GM21381 (cell line): ENCODE measurements around the gene KIAA1958.
"Not testable (repeated sequence)": the region's sequence is repeated elsewhere in the genome, so short reads cannot be mapped to it uniquely, and the experiment has no call there.

Experiments used
- ATAC-seq: cut with Tn5 transposase; IDR thresholded peaks from one replicate; pipeline ENCODE4 v1.9.1; 2021; ENCODE audit warnings: mild to moderate bottlenecking, moderate library complexity; ENCODE audit not compliant: unreplicated experiment

Gene KIAA1958

GRCh38 chr9:112489876-112490666, 3.4 kb downstream of the KIAA1958 start:
- no peak for ATAC-seq

- ATAC-seq: no peak
Observed at GRCh38 chr9:112493393-112494137, 6.9 kb downstream of the KIAA1958 start.

- no peak for ATAC-seq
Observed at GRCh38 chr9:112494153-112494552, 7.5 kb downstream of the KIAA1958 start.

DNA sequence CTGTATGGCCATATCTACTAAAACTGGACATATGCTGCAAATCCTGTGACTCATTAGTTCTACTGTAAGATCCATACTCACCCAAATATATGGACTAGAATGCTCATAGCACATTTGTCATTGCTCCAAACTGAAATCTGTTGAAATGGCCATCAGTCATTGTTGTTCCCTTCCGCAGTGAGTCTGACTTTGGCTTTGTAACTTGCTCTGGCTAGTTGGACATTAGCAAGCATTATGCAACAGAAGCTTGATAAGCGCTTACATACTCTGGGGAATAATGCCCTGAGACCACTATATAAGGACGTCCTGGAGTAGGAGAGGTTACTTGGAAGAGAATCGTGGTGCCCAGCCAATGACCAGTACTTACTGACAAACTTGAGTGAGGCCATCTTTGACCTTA, 9.0 kb downstream of the KIAA1958 start:
- no peak for ATAC-seq

GRCh38 chr9:112496074-112496722, 9.6 kb downstream of the KIAA1958 start:
- ATAC-seq: no peak

- no peak for ATAC-seq
Observed at GRCh38 chr9:112500842-112501241, 14.2 kb downstream of the KIAA1958 start.

DNA sequence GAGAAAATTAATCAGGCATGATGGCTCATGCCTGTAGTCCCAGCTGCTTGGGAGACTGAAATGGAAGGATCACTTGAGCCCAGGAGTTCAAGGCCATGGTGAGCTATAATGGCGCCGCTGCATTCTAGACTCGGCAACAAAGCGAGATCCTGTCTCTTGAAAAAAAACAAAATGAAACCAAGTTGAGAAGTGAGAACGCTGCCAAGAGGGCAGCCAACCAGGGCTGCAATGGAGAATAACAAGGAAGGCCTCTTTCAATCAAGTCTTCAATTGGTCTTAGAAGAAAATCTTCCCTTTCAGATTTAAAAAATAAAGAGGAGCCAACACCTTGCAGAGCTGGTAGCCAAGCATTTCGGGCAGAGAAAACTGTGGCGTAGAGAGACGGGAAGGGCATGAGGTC, 14.7 kb downstream of the KIAA1958 start:
- ATAC-seq: no peak

DNA sequence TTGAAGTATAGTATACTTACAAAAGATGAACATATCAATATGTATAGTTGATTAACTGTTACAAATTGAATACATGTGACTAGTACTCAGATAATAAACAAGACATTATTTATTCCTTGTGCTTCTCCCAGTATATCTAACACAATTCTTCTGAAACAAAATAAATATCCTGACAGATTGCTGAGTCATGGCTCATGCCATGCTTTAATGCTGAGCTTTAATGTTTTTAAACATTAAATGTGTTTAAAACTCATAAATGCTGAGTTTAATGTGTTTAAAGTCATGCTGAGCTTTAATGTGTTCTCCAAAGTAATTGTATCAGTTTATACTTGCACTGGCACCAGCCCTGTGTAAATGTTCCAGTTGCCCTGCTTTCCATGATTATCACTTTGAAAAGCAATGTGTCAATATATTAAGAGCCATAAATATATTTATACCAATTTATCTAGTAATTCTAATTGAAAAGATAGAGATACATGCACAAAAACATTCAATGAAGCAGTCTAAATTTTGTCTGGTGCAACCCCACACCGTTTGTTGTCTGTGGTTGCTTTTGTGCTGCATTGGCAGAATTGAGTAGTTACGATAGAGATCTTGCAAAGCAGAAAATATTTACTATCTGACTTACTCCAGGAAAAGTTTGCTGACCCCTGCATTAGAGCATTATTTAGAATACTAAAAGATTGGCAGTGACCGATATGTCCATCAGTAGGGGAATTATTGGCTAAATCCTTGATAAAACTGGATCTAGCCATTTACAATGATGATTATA, 15.7 kb downstream of the KIAA1958 start:
- ATAC-seq: no peak

GRCh38 chr9:112503170-112503569, 16.5 kb downstream of the KIAA1958 start:
- ATAC-seq: no peak

DNA sequence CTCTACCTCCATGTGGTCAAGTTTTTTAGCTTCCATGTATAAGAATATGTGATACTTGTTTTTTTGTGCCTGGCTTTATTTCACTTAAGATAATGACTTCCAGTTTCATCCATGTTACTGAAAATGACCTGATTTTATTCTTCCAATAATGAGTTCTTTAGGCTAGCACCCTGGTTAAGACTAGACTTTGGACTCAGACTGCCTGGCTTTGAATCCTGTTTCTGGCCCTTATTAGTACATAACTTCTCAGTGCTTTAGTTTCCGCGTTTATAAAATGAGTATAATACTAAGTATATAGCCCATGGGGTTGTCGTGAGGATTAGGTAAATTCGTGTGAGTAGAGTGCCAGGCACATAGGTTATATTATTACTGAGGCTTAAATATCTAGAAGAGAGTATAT, 18.5 kb downstream of the KIAA1958 start:
- ATAC-seq: no peak

DNA sequence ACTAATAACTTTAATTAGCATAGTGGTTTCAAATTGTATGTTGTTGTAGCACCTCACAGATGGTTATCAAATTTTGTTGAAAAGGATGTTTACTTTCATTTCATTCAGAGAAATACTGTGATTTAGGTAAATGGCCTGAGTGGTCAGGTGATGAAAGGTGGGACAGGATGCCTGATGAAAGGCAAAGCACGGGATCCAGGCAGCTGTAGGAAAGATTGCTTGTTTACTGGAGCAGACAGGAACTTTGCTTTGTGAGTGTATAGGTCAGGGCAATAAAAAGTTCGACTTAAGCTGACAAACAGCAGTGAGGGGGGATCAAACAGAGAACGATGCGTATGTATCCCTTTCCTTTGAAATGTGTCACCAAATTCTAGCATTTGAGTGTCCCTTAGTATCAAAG, 19.0 kb downstream of the KIAA1958 start:
- ATAC-seq: no peak

GRCh38 chr9:112506571-112506970, 19.9 kb downstream of the KIAA1958 start:
- ATAC-seq: no peak

- no peak for ATAC-seq
Observed at GRCh38 chr9:112507001-112507680, 20.5 kb downstream of the KIAA1958 start.

DNA sequence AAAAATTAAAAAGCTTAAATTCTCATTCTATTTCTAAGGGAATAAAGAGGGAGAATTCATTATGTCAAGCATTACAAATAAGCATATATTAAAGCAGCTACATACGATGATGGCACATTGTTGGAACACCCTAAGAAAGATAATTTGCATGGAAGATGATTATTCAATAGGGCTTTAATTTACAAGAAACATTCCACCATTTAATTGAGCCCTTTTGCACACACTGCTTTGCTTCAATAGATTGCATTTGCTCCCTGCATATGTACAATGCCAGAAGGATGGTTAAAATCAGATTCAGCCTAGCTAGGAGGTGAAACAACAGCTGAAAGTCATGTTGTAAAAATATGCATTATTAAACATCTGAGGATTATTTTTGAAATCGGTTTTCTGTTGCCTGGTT, 21.8 kb downstream of the KIAA1958 start:
- no peak for ATAC-seq

DNA sequence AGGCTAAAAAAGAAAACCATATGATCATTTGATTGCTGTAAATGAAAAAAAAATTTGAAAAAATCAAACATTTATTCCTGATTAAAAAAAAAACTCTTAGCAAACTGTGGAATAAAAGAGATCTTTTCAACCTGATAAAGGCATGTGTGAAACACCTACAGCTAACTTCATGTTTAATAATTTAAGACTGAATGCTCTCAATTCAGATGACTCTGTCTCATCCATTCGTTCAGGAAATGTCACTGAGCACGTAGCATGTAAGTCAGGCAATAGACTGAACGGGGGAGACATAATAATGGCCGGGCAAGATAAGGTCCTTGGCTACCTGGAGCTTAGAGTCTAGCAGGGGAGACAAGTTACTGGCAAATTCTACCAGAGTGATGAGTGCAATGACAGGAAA, 25.8 kb downstream of the KIAA1958 start:
- ATAC-seq: not testable (repeated sequence)

DNA sequence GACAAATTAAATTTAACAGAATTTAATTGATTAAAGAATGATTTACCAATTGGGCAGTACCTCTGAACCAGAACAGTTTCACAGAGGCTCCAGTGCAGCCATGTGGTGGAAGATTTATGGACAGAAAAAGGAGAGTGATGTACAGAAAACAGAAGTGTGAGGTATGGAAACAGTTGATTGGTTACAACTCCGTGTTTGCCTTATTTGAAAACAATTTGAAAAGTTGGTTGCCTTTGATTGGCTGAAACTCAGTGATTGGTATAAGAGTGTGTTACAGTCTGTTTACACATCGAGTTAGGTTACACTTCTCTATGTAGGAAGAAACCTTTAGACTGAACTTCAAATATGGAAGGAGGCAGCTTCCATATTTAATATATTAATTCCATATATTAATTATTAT, 30.1 kb downstream of the KIAA1958 start:
- ATAC-seq: no peak

- no peak for ATAC-seq
Observed at GRCh38 chr9:112520069-112520468, 33.4 kb downstream of the KIAA1958 start.

- no peak for ATAC-seq
Observed at GRCh38 chr9:112520656-112521055, 34.0 kb downstream of the KIAA1958 start.

GRCh38 chr9:112526973-112527372, 40.3 kb downstream of the KIAA1958 start:
- no peak for ATAC-seq

DNA sequence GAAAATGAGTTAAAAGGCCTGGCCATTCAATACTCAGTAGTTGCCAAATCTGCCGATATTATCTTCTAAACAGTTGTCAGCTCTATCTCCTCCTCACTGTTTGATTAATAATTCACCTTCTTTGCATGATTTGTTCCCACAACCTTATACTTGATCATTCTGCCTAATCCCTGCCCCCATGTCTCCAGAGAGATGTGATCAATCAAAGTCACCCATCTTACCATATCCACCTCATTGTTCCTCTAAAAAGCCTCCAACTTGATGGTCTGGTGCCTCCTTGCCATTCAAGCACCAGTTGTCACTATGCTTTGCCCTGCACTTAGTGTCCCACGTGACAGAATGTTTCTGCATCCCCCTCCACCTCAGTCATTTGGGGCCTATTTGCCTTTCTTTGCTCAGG, 41.3 kb downstream of the KIAA1958 start:
- ATAC-seq: no peak

DNA sequence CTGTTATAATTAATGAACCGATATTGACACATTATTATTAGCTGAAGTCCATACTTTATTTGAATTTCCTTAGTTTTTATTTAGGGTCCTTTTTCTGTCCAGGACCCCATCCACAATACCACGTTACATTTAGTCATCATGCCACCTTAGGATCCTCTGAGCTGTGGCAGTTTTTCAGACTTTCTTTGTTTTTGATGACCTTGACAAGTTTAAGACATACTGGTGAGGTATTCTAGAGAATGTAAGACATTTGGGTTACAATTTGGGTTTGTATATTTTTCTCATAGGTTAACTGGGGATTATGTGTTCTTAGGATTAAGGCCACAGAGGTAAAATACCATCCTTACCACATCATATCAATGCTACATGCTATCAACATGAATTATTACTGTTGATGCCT, 42.7 kb downstream of the KIAA1958 start:
- ATAC-seq: no peak
